MCF 10A (cell line): ENCODE measurements around the gene VWF. TPM values are rescaled to one million over a fixed set of nuclear protein-coding genes. Genes with fewer than 3 reads are reported as not detected.
A peak's percentile ranks its signal among the peaks of the same experiment; 100 is the strongest.
"Not testable (repeated sequence)": the region's sequence is repeated elsewhere in the genome, so short reads cannot be mapped to it uniquely, and the experiment has no call there.

ENCODE experiments used
- BruUV-seq: library from RNA; stranded (reverse); fragments of 400-500 nt; replicated peaks from 2 replicates; lab custom pipeline; 2021; lab: Mats Ljungman, UMichigan
- CTCF ChIA-PET: fragments of 300-600 bp; sonication (Branson Sonifier 250); formaldehyde crosslinking; extraction: SDS; loops from one replicate; lab custom pipeline; 2021; ENCODE audit warnings: antibody characterized with exemption, inconsistent platforms; lab: Yijun Ruan, JAX
- POLR2A ChIA-PET: fragments of 300-600, 350-650 bp; sonication (Branson Sonifier 250); formaldehyde crosslinking; extraction: SDS; loops from one replicate; lab custom pipeline; 2020; ENCODE audit warnings: antibody characterized with exemption, inconsistent platforms; lab: Yijun Ruan, JAX
- DNase-seq: peaks from one replicate; pipeline ENCODE4 v3.0.0-alpha.2; 2018; ENCODE audit not compliant: unreplicated experiment
- H3K27ac Mint-ChIP-seq: one replicate; pipeline ENCODE4 v1.8.0; 2022; ENCODE audit warnings: mild to moderate bottlenecking, low read depth, mixed read lengths; ENCODE audit not compliant: unreplicated experiment
- H3K27me3 Mint-ChIP-seq: one replicate; pipeline ENCODE4 v1.8.0; 2022; ENCODE audit warnings: mixed read lengths; ENCODE audit not compliant: insufficient read depth, unreplicated experiment
- H3K36me3 Mint-ChIP-seq: one replicate; pipeline ENCODE4 v1.8.0; 2022; ENCODE audit warnings: mild to moderate bottlenecking, moderate library complexity, mixed read lengths; ENCODE audit not compliant: insufficient read depth, unreplicated experiment
- H3K4me1 Mint-ChIP-seq: one replicate; pipeline ENCODE4 v1.8.0; 2022; ENCODE audit warnings: mixed read lengths; ENCODE audit not compliant: insufficient read depth, unreplicated experiment
- H3K4me3 Mint-ChIP-seq: one replicate; pipeline ENCODE4 v1.8.0; 2022; ENCODE audit warnings: mild to moderate bottlenecking, moderate library complexity, mixed read lengths; ENCODE audit not compliant: unreplicated experiment
- H3K9me3 Mint-ChIP-seq: one replicate; pipeline ENCODE4 v1.8.0; 2022; ENCODE audit warnings: mixed read lengths; ENCODE audit not compliant: unreplicated experiment
- intact Hi-C: fragments of 100-400 bp; cut with micrococcal nuclease; formaldehyde crosslinking; loops from 2 replicates; pipeline ENCODE4 v1.14.1; 2022
- total RNA-seq: library from RNA; stranded (reverse); gene quantifications from 2 replicates; pipeline ENCODE4 v1.2.3, GENCODE V29; 2022
- TF ChIP-seq, protein P1 (sequence below): fragments of 200-600 bp; IDR thresholded peaks from one replicate; pipeline ENCODE4 v1.8.0; 2022; ENCODE audit warnings: antibody characterized with exemption, mild to moderate bottlenecking; ENCODE audit not compliant: unreplicated experiment

Gene VWF
- total RNA-seq, 1 experiment from 2014 or later: not detected

DNA sequence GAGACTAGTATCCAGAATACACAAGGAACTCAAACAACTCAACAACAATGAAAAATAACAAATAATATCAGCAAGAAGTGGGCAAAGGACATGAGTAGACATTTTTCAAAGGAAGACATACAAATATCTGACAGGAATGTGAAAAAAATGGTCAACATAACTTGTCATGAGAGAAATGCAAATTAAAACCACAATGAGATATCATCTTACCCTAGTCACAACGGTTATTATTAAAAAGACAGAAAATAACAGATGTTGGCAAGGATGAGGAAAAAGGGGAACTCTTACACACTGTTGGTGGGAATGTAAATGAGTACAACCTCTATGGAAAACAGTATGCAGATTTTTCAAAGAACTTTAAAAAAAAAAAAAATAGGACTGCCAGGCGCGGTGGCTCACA lies 20.4 kb downstream of the VWF start:
- no peak overlapping the region for H3K4me3 Mint-ChIP-seq
- no peaks in the 10 kb centered on the region for H3K27me3 Mint-ChIP-seq
- BruUV-seq: no TSS peak
- H3K4me1 Mint-ChIP-seq: no peaks in the 10 kb centered on the region
- no peaks in the 10 kb centered on the region for H3K36me3 Mint-ChIP-seq
- no peak overlapping the region for H3K27ac Mint-ChIP-seq
- POLR2A ChIA-PET: no interaction called here
- no peak for DNase-seq
- no peaks in the 10 kb centered on the region for H3K9me3 Mint-ChIP-seq
- intact Hi-C loops: no loop called here
- CTCF ChIA-PET: interaction anchor here (0.6 kb wide), 1 partner anchor 115 kb away, joined by 4 read pairs; no protein-coding TSS in a partner anchor
- TF ChIP-seq, protein P1, sequence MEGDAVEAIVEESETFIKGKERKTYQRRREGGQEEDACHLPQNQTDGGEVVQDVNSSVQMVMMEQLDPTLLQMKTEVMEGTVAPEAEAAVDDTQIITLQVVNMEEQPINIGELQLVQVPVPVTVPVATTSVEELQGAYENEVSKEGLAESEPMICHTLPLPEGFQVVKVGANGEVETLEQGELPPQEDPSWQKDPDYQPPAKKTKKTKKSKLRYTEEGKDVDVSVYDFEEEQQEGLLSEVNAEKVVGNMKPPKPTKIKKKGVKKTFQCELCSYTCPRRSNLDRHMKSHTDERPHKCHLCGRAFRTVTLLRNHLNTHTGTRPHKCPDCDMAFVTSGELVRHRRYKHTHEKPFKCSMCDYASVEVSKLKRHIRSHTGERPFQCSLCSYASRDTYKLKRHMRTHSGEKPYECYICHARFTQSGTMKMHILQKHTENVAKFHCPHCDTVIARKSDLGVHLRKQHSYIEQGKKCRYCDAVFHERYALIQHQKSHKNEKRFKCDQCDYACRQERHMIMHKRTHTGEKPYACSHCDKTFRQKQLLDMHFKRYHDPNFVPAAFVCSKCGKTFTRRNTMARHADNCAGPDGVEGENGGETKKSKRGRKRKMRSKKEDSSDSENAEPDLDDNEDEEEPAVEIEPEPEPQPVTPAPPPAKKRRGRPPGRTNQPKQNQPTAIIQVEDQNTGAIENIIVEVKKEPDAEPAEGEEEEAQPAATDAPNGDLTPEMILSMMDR: no peak

- BruUV-seq, H3K27ac Mint-ChIP-seq, intact Hi-C loops, H3K36me3 Mint-ChIP-seq, H3K9me3 Mint-ChIP-seq, CTCF ChIA-PET, H3K27me3 Mint-ChIP-seq, H3K4me3 Mint-ChIP-seq, H3K4me1 Mint-ChIP-seq, DNase-seq: not testable (repeated sequence)
- POLR2A ChIA-PET: interaction anchor here (1.0 kb wide), 1 partner anchor 9 kb away, joined by 4 read pairs; no protein-coding TSS in a partner anchor
Observed at GRCh38 chr12:6102021-6102420, 22.4 kb downstream of the VWF start.

DNA sequence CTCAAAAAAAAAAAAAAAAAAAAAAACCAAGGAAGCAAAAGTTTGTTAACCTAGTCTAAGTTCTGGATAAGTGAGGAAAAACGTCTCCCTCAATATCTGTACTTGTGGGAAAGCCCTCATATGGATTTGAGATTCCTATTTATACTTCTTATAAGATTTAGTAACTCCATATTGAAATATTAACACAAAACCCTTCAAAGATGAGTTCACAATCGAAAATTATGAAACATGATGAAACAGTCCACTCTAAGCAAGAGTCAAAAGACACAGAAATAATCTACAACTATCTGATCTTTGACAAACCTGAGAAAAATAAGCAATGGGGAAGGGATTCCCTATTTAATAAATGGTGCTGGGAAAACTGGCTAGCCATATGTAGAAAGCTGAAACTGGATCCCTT lies 25.2 kb downstream of the VWF start:
- H3K4me3 Mint-ChIP-seq: no peak overlapping the region
- POLR2A ChIA-PET: no interaction called here
- H3K36me3 Mint-ChIP-seq: no peaks in the 10 kb centered on the region
- no peaks in the 10 kb centered on the region for H3K9me3 Mint-ChIP-seq
- TF ChIP-seq, protein P1: no peak
- H3K27ac Mint-ChIP-seq: no peak overlapping the region
- DNase-seq: no peak
- CTCF ChIA-PET: no interaction called here
- BruUV-seq: no TSS peak
- intact Hi-C loops: loop anchor here (10.0 kb wide), 1 partner anchor 185 kb away; no protein-coding TSS in a partner anchor
- H3K4me1 Mint-ChIP-seq: peaks cover 7% of the 10 kb centered on the region
- H3K27me3 Mint-ChIP-seq: no peaks in the 10 kb centered on the region

- intact Hi-C loops: loop anchor here (10.0 kb wide), 1 partner anchor 187 kb away; no protein-coding TSS in a partner anchor
- no peaks in the 10 kb centered on the region for H3K9me3 Mint-ChIP-seq
- no peaks in the 10 kb centered on the region for H3K36me3 Mint-ChIP-seq
- peaks cover 26% of the 10 kb centered on the region for H3K4me1 Mint-ChIP-seq
- POLR2A ChIA-PET: interaction anchor here (0.6 to 0.7 kb wide), 2 partner anchors 180 to 395 kb away, joined by 3 read pairs; no protein-coding TSS in a partner anchor
- H3K4me3 Mint-ChIP-seq: no peak overlapping the region
- no peaks in the 10 kb centered on the region for H3K27me3 Mint-ChIP-seq
- CTCF ChIA-PET: interaction anchor here (1.0 kb wide), 1 partner anchor 12 kb away, joined by 3 read pairs; no protein-coding TSS in a partner anchor
- DNase-seq: peak; percentile 59
- H3K27ac Mint-ChIP-seq: peak overlapping the region; percentile 32
- no TSS peak for BruUV-seq
- TF ChIP-seq, protein P1: no peak
Observed at GRCh38 chr12:6097411-6097810, 27.1 kb downstream of the VWF start.
